ENCODE data around the gene RABGAP1L.

DNA sequence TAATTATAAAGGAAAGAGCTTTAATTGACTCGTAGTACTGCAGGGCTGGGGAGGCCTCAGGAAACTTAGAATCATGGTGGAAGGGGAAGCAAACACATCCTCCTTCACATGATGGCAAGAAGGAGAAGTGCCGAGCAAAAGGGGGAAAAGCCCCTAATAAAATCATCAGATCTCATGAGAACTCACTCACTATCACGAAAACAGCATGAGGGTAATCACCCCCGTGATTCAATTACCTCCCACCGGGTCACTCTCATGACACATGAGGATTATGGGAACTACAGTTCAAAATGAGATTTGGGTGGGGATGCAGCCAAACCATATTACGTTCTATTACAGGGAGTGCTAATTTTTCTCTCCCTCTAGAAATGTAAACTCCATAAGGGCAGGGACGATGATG is 878.1 kb downstream of the RABGAP1L start:
- no peak for TF ChIP-seq POLR2A (IDR thresholded peaks at IDR 0.05)
- TF ChIP-seq, protein P1, sequence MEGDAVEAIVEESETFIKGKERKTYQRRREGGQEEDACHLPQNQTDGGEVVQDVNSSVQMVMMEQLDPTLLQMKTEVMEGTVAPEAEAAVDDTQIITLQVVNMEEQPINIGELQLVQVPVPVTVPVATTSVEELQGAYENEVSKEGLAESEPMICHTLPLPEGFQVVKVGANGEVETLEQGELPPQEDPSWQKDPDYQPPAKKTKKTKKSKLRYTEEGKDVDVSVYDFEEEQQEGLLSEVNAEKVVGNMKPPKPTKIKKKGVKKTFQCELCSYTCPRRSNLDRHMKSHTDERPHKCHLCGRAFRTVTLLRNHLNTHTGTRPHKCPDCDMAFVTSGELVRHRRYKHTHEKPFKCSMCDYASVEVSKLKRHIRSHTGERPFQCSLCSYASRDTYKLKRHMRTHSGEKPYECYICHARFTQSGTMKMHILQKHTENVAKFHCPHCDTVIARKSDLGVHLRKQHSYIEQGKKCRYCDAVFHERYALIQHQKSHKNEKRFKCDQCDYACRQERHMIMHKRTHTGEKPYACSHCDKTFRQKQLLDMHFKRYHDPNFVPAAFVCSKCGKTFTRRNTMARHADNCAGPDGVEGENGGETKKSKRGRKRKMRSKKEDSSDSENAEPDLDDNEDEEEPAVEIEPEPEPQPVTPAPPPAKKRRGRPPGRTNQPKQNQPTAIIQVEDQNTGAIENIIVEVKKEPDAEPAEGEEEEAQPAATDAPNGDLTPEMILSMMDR (IDR thresholded peaks at IDR 0.05), result no peak
